ENCODE results near the gene RREB1. TPM values are rescaled to one million over a fixed set of nuclear protein-coding genes. Genes with fewer than 3 reads are reported as not detected.

The RREB1 gene
- total RNA-seq, 1 donor from 2014 or later: 57.6 TPM

DNA sequence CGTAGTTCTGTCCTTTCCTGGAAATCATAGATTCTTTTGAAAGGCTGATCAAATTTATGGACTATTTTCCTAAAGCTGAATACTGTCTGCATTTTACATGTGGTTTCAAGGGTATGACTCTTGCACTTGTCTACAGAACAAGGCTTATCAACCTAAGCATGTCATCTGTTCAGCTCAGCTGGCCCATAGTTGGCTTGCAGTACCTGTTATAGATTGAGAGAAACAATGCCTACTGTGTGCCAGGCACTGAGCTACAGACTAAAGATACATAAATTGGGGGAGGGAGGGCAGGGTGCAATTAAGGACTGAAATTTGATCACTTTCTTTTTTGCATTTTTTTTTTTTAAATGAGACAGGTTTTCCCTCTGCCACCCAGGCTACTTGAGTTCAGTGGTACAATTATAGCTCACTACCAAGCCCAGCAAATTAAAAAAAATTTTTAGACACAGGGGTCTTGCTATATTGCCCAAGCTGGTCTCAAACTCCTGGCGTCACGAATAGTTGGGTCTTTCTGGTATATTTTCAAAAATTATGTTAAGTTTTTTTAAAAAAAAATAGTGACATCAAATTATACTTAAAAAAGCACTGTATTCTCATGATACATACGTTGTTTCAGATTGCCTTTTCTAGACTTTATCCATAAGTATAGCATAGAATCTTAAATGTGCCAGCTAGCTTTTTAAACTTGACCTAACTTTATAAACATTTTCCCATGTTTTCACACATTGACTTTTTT lies 52.2 kb downstream of the RREB1 start:
- no peak overlapping the region for H3K4me3 Mint-ChIP-seq (ENCODE audit: unreplicated experiment)

GRCh38 chr6:7161253-7161623 lies 53.5 kb downstream of the RREB1 start:
- Mint-ChIP-seq H3K9me3 (ENCODE audit: unreplicated experiment) (no peaks in the 10 kb centered on the region), H3K4me1 (ENCODE audit: unreplicated experiment) (peaks cover 63% of the 10 kb centered on the region), H3K27me3 (ENCODE audit: unreplicated experiment) (peaks cover 6% of the 10 kb centered on the region), H3K36me3 (ENCODE audit: low read depth, unreplicated experiment) (peaks cover 10% of the 10 kb centered on the region), H3K27ac (ENCODE audit: unreplicated experiment) (no peak overlapping the region), H3K4me3 (ENCODE audit: unreplicated experiment) (no peak overlapping the region)
- DNase-seq (ENCODE audit: low spot score): no peak
- TF ChIP-seq, protein P1, sequence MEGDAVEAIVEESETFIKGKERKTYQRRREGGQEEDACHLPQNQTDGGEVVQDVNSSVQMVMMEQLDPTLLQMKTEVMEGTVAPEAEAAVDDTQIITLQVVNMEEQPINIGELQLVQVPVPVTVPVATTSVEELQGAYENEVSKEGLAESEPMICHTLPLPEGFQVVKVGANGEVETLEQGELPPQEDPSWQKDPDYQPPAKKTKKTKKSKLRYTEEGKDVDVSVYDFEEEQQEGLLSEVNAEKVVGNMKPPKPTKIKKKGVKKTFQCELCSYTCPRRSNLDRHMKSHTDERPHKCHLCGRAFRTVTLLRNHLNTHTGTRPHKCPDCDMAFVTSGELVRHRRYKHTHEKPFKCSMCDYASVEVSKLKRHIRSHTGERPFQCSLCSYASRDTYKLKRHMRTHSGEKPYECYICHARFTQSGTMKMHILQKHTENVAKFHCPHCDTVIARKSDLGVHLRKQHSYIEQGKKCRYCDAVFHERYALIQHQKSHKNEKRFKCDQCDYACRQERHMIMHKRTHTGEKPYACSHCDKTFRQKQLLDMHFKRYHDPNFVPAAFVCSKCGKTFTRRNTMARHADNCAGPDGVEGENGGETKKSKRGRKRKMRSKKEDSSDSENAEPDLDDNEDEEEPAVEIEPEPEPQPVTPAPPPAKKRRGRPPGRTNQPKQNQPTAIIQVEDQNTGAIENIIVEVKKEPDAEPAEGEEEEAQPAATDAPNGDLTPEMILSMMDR (IDR thresholded peaks at IDR 0.05; ENCODE audit: unreplicated experiment): no peak

More for the DNA sequence above, 52.2 kb downstream of the RREB1 start:
- Mint-ChIP-seq H3K27ac (ENCODE audit: unreplicated experiment) (no peak overlapping the region), H3K27me3 (ENCODE audit: unreplicated experiment) (peaks cover 6% of the 10 kb centered on the region), H3K9me3 (ENCODE audit: unreplicated experiment) (no peaks in the 10 kb centered on the region), H3K36me3 (ENCODE audit: low read depth, unreplicated experiment) (peaks cover 10% of the 10 kb centered on the region), H3K4me1 (ENCODE audit: unreplicated experiment) (peaks cover 63% of the 10 kb centered on the region)
- no peak for DNase-seq (ENCODE audit: low spot score)
- TF ChIP-seq, protein P1 (IDR thresholded peaks at IDR 0.05; ENCODE audit: unreplicated experiment): no peak

GRCh38 chr6:7161845-7162244 lies 54.1 kb downstream of the RREB1 start:
- H3K4me3 Mint-ChIP-seq (ENCODE audit: unreplicated experiment): no peak overlapping the region
- H3K27ac Mint-ChIP-seq (ENCODE audit: unreplicated experiment): no peak overlapping the region
- H3K4me1 Mint-ChIP-seq (ENCODE audit: unreplicated experiment): peaks cover 63% of the 10 kb centered on the region
- H3K36me3 Mint-ChIP-seq (ENCODE audit: low read depth, unreplicated experiment): peaks cover 10% of the 10 kb centered on the region
- H3K9me3 Mint-ChIP-seq (ENCODE audit: unreplicated experiment): no peaks in the 10 kb centered on the region
- peaks cover 6% of the 10 kb centered on the region for H3K27me3 Mint-ChIP-seq (ENCODE audit: unreplicated experiment)
- DNase-seq (ENCODE audit: low spot score): no peak
- TF ChIP-seq, protein P1 (IDR thresholded peaks at IDR 0.05; ENCODE audit: unreplicated experiment): no peak

GRCh38 chr6:7163661-7164071 lies 55.9 kb downstream of the RREB1 start:
- H3K4me3 Mint-ChIP-seq (ENCODE audit: unreplicated experiment): no peak overlapping the region
- peaks cover 4% of the 10 kb centered on the region for H3K36me3 Mint-ChIP-seq (ENCODE audit: low read depth, unreplicated experiment)
- no peak for DNase-seq (ENCODE audit: low spot score)
- TF ChIP-seq, protein P1 (IDR thresholded peaks at IDR 0.05; ENCODE audit: unreplicated experiment): no peak
- peaks cover 4% of the 10 kb centered on the region for H3K27me3 Mint-ChIP-seq (ENCODE audit: unreplicated experiment)
- H3K27ac Mint-ChIP-seq (ENCODE audit: unreplicated experiment): peak overlapping the region; percentile 44
- H3K9me3 Mint-ChIP-seq (ENCODE audit: unreplicated experiment): no peaks in the 10 kb centered on the region
- H3K4me1 Mint-ChIP-seq (ENCODE audit: unreplicated experiment): peaks cover 57% of the 10 kb centered on the region

GRCh38 chr6:7164536-7165001 lies 56.8 kb downstream of the RREB1 start:
- H3K27ac Mint-ChIP-seq (ENCODE audit: unreplicated experiment): no peak overlapping the region
- peaks cover 4% of the 10 kb centered on the region for H3K27me3 Mint-ChIP-seq (ENCODE audit: unreplicated experiment)
- no peaks in the 10 kb centered on the region for H3K9me3 Mint-ChIP-seq (ENCODE audit: unreplicated experiment)
- no peak for DNase-seq (ENCODE audit: low spot score)
- peaks cover 65% of the 10 kb centered on the region for H3K4me1 Mint-ChIP-seq (ENCODE audit: unreplicated experiment)
- no peak overlapping the region for H3K4me3 Mint-ChIP-seq (ENCODE audit: unreplicated experiment)
- H3K36me3 Mint-ChIP-seq (ENCODE audit: low read depth, unreplicated experiment): peaks cover 4% of the 10 kb centered on the region
- TF ChIP-seq, protein P1 (IDR thresholded peaks at IDR 0.05; ENCODE audit: unreplicated experiment): no peak

All from endothelial cell (in vitro differentiated cells).